KOPT-K1 (cell line): Measurements from ENCODE around the gene ALDH3A2.

ENCODE experiments used
- H3K27ac ChIP-seq: fragments of 200-600 bp; sonication (generic); 2 replicates; pipeline ENCODE4 v1.5.1; 2016; ENCODE audit warnings: antibody characterized with exemption, mild to moderate bottlenecking, low read depth, low read length; ENCODE audit not compliant: poor library complexity, severe bottlenecking
- H3K36me3 ChIP-seq: fragments of 200-600 bp; sonication (generic); 2 replicates; pipeline ENCODE4 v1.5.1; 2017; ENCODE audit warnings: antibody characterized with exemption, mild to moderate bottlenecking, low read length, moderate library complexity; ENCODE audit not compliant: insufficient read depth
- H3K9me3 ChIP-seq: fragments of 200-600 bp; sonication (generic); 2 replicates; pipeline ENCODE4 v1.5.1; 2017; ENCODE audit warnings: antibody characterized with exemption, low read length, mild to moderate bottlenecking; ENCODE audit not compliant: insufficient read depth, poor library complexity, severe bottlenecking

The ALDH3A2 gene

GRCh38 chr17:19644493-19645210 is 3.9 kb upstream of the ALDH3A2 start:
- Histone ChIP-seq H3K27ac (no peak overlapping the region), H3K9me3 (no peaks in the 10 kb centered on the region), H3K36me3 (no peaks in the 10 kb centered on the region)

- Histone ChIP-seq H3K36me3 (no peaks in the 10 kb centered on the region), H3K9me3 (no peaks in the 10 kb centered on the region), H3K27ac (no peak overlapping the region)
Measured at GRCh38 chr17:19645734-19646201, 2.8 kb upstream of the ALDH3A2 start.

GRCh38 chr17:19646788-19647696 is 1.5 kb upstream of the ALDH3A2 start:
- no peak overlapping the region for H3K27ac ChIP-seq
- H3K36me3 ChIP-seq: no peaks in the 10 kb centered on the region
- no peaks in the 10 kb centered on the region for H3K9me3 ChIP-seq

GRCh38 chr17:19647697-19648474 is 665 bp upstream of the ALDH3A2 start:
- Histone ChIP-seq H3K36me3 (no peaks in the 10 kb centered on the region), H3K9me3 (no peaks in the 10 kb centered on the region), H3K27ac (no peak overlapping the region)

- H3K27ac ChIP-seq: no peak overlapping the region
- no peaks in the 10 kb centered on the region for H3K9me3 ChIP-seq
- no peaks in the 10 kb centered on the region for H3K36me3 ChIP-seq
Measured at GRCh38 chr17:19649274-19649541, 657 bp downstream of the ALDH3A2 start.

- no peaks in the 10 kb centered on the region for H3K9me3 ChIP-seq
- H3K27ac ChIP-seq: no peak overlapping the region
Measured at GRCh38 chr17:19650826-19651225, 2.3 kb downstream of the ALDH3A2 start.

GRCh38 chr17:19651451-19652238 is 3.1 kb downstream of the ALDH3A2 start:
- no peaks in the 10 kb centered on the region for H3K9me3 ChIP-seq
- no peak overlapping the region for H3K27ac ChIP-seq
- H3K36me3 ChIP-seq: no peaks in the 10 kb centered on the region

More at GRCh38 chr17:19650826-19651225, 2.3 kb downstream of the ALDH3A2 start:
- no peaks in the 10 kb centered on the region for H3K36me3 ChIP-seq

- Histone ChIP-seq H3K9me3 (no peaks in the 10 kb centered on the region), H3K27ac (no peak overlapping the region), H3K36me3 (no peaks in the 10 kb centered on the region)
Measured at GRCh38 chr17:19652595-19652994, 4.0 kb downstream of the ALDH3A2 start.

- H3K36me3 ChIP-seq: no peaks in the 10 kb centered on the region
- H3K9me3 ChIP-seq: no peaks in the 10 kb centered on the region
- no peak overlapping the region for H3K27ac ChIP-seq
Measured at GRCh38 chr17:19654342-19654886, 5.9 kb downstream of the ALDH3A2 start.

GRCh38 chr17:19654896-19655295 is 6.3 kb downstream of the ALDH3A2 start:
- Histone ChIP-seq H3K27ac (no peak overlapping the region), H3K9me3 (no peaks in the 10 kb centered on the region), H3K36me3 (no peaks in the 10 kb centered on the region)

GRCh38 chr17:19656336-19656735 is 7.8 kb downstream of the ALDH3A2 start:
- Histone ChIP-seq H3K9me3 (no peaks in the 10 kb centered on the region), H3K27ac (no peak overlapping the region), H3K36me3 (no peaks in the 10 kb centered on the region)

- Histone ChIP-seq H3K36me3 (no peaks in the 10 kb centered on the region), H3K9me3 (no peaks in the 10 kb centered on the region), H3K27ac (no peak overlapping the region)
Measured at GRCh38 chr17:19656851-19657581, 8.5 kb downstream of the ALDH3A2 start.

GRCh38 chr17:19659366-19660177 is 11.0 kb downstream of the ALDH3A2 start:
- no peaks in the 10 kb centered on the region for H3K36me3 ChIP-seq
- H3K27ac ChIP-seq: no peak overlapping the region
- H3K9me3 ChIP-seq: no peaks in the 10 kb centered on the region
